ENCODE results near the gene APOL2. TPM values are rescaled to one million over a fixed set of nuclear protein-coding genes. Genes with fewer than 3 reads are reported as not detected.
"Not testable (repeated sequence)": the region's sequence is repeated elsewhere in the genome, so short reads cannot be mapped to it uniquely, and the experiment has no call there.

APOL2 gene
- polyA plus RNA-seq, 1 experiment, result 27.8 TPM

GRCh38 chr22:36193171-36193570 lies 46.2 kb downstream of the APOL2 start:
- H3K27me3 ChIP-seq (ENCODE audit: control insufficient read depth, insufficient read depth, low read length), result no peaks in the 10 kb centered on the region; the same call in 1 of the 2 replicates
- no peak overlapping the region for H3K4me3 ChIP-seq (ENCODE audit: low read depth, low read length)
- POLR2A ChIA-PET, result no interaction called here
- no peak for TF ChIP-seq CTCF (IDR thresholded peaks at IDR 0.05; ENCODE audit: insufficient read depth, low read depth, low read length)
- no peaks in the 10 kb centered on the region for H3K36me3 ChIP-seq (ENCODE audit: control insufficient read depth, insufficient read depth, low read length)
- CTCF ChIA-PET, result interaction anchor here (1.1 to 4.8 kb wide), 8 partner anchors 12 to 296 kb away, joined by 3 to 50 read pairs (median 4); partner anchors contain the start of gene APOL2
- no peak for DNase-seq (ENCODE audit: low read depth)

- Histone ChIP-seq H3K27me3 (ENCODE audit: control insufficient read depth, insufficient read depth, low read length) (peaks cover 1% of the 10 kb centered on the region; the same call in 1 of the 2 replicates), H3K4me3 (ENCODE audit: low read depth, low read length) (no peak overlapping the region), H3K36me3 (ENCODE audit: control insufficient read depth, insufficient read depth, low read length) (no peaks in the 10 kb centered on the region)
- TF ChIP-seq CTCF (IDR thresholded peaks at IDR 0.05; ENCODE audit: insufficient read depth, low read depth, low read length), result no peak
- DNase-seq (ENCODE audit: low read depth), result no peak
- ChIA-PET POLR2A (interaction anchor here (0.6 kb wide), 1 partner anchor 812 kb away, joined by 9 read pairs; no protein-coding TSS in a partner anchor), CTCF (interaction anchor here (1.1 to 3.3 kb wide), 8 partner anchors 11 to 297 kb away, joined by 3 to 20 read pairs (median 3); partner anchors contain the start of gene APOL2)
Measured at GRCh38 chr22:36192542-36192941, 46.8 kb downstream of the APOL2 start.

- DNase-seq (ENCODE audit: low read depth), result peak; percentile 24
- CTCF ChIA-PET, result interaction anchor here (1.0 to 3.3 kb wide), 7 partner anchors 10 to 94 kb away, joined by 3 to 20 read pairs (median 6); partner anchors contain the start of gene APOL2
- POLR2A ChIA-PET, result no interaction called here
- H3K27me3 ChIP-seq (ENCODE audit: control insufficient read depth, insufficient read depth, low read length), result peaks cover 1% of the 10 kb centered on the region; the same call in 1 of the 2 replicates
- H3K36me3 ChIP-seq (ENCODE audit: control insufficient read depth, insufficient read depth, low read length), result no peaks in the 10 kb centered on the region
- no peak overlapping the region for H3K4me3 ChIP-seq (ENCODE audit: low read depth, low read length)
- no peak for TF ChIP-seq CTCF (IDR thresholded peaks at IDR 0.05; ENCODE audit: insufficient read depth, low read depth, low read length)
Measured at GRCh38 chr22:36191106-36191836, 48.1 kb downstream of the APOL2 start.

- POLR2A ChIA-PET; DNase-seq (ENCODE audit: low read depth); H3K4me3 ChIP-seq (ENCODE audit: low read depth, low read length); H3K27me3 ChIP-seq (ENCODE audit: control insufficient read depth, insufficient read depth, low read length); H3K36me3 ChIP-seq (ENCODE audit: control insufficient read depth, insufficient read depth, low read length): not testable (repeated sequence)
- CTCF ChIA-PET, result interaction anchor here (1.0 kb wide), 1 partner anchor 9 kb away, joined by 3 read pairs; no protein-coding TSS in a partner anchor
Measured at GRCh38 chr22:36187862-36188261, 51.5 kb downstream of the APOL2 start.

- no peak for DNase-seq (ENCODE audit: low read depth)
- ChIA-PET POLR2A (no interaction called here), CTCF (interaction anchor here (0.7 to 1.4 kb wide), 9 partner anchors 9 to 300 kb away, joined by 3 to 8 read pairs (median 3); partner anchors contain the start of gene APOL3)
- no peak for TF ChIP-seq CTCF (IDR thresholded peaks at IDR 0.05; ENCODE audit: insufficient read depth, low read depth, low read length)
- Histone ChIP-seq H3K36me3 (ENCODE audit: control insufficient read depth, insufficient read depth, low read length) (no peaks in the 10 kb centered on the region), H3K27me3 (ENCODE audit: control insufficient read depth, insufficient read depth, low read length) (peaks cover 3% of the 10 kb centered on the region; the same call in 1 of the 2 replicates), H3K4me3 (ENCODE audit: low read depth, low read length) (no peak overlapping the region)
Measured at GRCh38 chr22:36185828-36186624, 53.3 kb downstream of the APOL2 start.
